HCT116 (cell line): ENCODE data around the gene ICE1. TPM values are rescaled to one million over a fixed set of nuclear protein-coding genes. Genes with fewer than 3 reads are reported as not detected.

ENCODE experiments used
- ATAC-seq: fragments of 200-7000 bp; cut with Tn5 transposase; 2 replicates; pipeline ENCODE4 v1.9.1; 2020; ENCODE audit warnings: mild to moderate bottlenecking, moderate library complexity
- BruUV-seq: library from RNA; stranded (reverse); fragments of 400-500 nt; replicated peaks from 2 replicates; lab custom pipeline; 2021; lab: Mats Ljungman, UMichigan
- CTCF ChIA-PET: fragments of 300-600 bp; sonication (Branson Sonifier 250); formaldehyde crosslinking; loops from one replicate; lab custom pipeline; 2021; ENCODE audit warnings: antibody characterized with exemption; lab: Charles Lee
- POLR2A ChIA-PET: fragments of 300-600, 350-600 bp; sonication (Branson Sonifier 250); formaldehyde crosslinking; loops from one replicate; lab custom pipeline; 2021; ENCODE audit warnings: antibody characterized with exemption; lab: Charles Lee
- RAD21 ChIA-PET, 2 experiments: fragments of 300-600 bp; sonication (Branson Sonifier 250); formaldehyde crosslinking; loops; one replicate each; lab custom pipeline; 2023; ENCODE audit warnings: low total read pairs in 2 of 2; ENCODE audit not compliant: uncharacterized antibody in 2 of 2, unreplicated experiment in 2 of 2, low non-redundant PET in 1 of 2; lab: Charles Lee
- DNase-seq: peaks from one replicate; pipeline ENCODE4 v3.0.0-alpha.2; 2010; ENCODE audit warnings: low read depth, low spot score
- H2AFZ ChIP-seq: fragments of 200-600 bp; shearing (Covaris generic), sonication (generic); 2 replicates; pipeline ENCODE4 v1.6.1; 2017; ENCODE audit warnings: low read depth, mixed run types, mixed read lengths, antibody characterized with exemption, low read length; ENCODE audit not compliant: poor library complexity, severe bottlenecking
- H3K27ac ChIP-seq: 2 replicates; pipeline ENCODE4 v1.5.1; 2012; ENCODE audit warnings: low read depth, low read length
- H3K27me3 ChIP-seq: fragments of 200-600 bp; sonication (generic); 2 replicates; pipeline ENCODE4 v1.6.1; 2016; ENCODE audit warnings: mixed run types, low read length, mixed read lengths; ENCODE audit not compliant: insufficient read depth
- H3K36me3 ChIP-seq, 2 experiments: fragments of 200-500 bp in 1 of 2; fragments of 200-600 bp in 1 of 2; sonication (Bioruptor generic) in 1 of 2; sonication (generic) in 1 of 2; 2 replicates each; pipeline versions ENCODE4 v1.5.1 to v1.6.1; 2014 to 2016; ENCODE audit warnings: low read length in 2 of 2, inconsistent platforms in 1 of 2, mixed read lengths in 1 of 2, mixed run types in 1 of 2; ENCODE audit not compliant: insufficient read depth in 2 of 2, control insufficient read depth in 1 of 2
- H3K4me1 ChIP-seq, 2 experiments: fragments of 200-600 bp in 1 of 2; sonication (generic) in 1 of 2; 2 replicates each; pipeline versions ENCODE4 v1.5.1 to v1.6.1; 2012 to 2017; ENCODE audit warnings: low read length in 2 of 2, inconsistent platforms in 1 of 2, mild to moderate bottlenecking in 1 of 2, mixed read lengths in 1 of 2, mixed run types in 1 of 2, moderate library complexity in 1 of 2; ENCODE audit not compliant: insufficient read depth in 2 of 2, control insufficient read depth in 1 of 2
- H3K4me2 ChIP-seq: fragments of 200-600 bp; sonication (generic); 2 replicates; pipeline ENCODE4 v1.6.1; 2017; ENCODE audit warnings: mixed run types, low read length, mixed read lengths
- H3K4me3 ChIP-seq, 2 experiments: fragments of 200-600 bp in 1 of 2; sonication (generic) in 1 of 2; replicated peaks in 1 of 2; 2 replicates each; pipeline ENCODE4 v1.5.1; 2011 to 2016; ENCODE audit warnings: low read length in 2 of 2, control low read depth in 1 of 2, low read depth in 1 of 2, mild to moderate bottlenecking in 1 of 2, mixed read lengths in 1 of 2, mixed run types in 1 of 2
- H3K79me2 ChIP-seq: fragments of 200-600 bp; sonication (generic); 2 replicates; pipeline ENCODE4 v1.6.1; 2017; ENCODE audit warnings: mild to moderate bottlenecking, mixed run types, low read length, moderate library complexity, mixed read lengths; ENCODE audit not compliant: insufficient read depth
- H3K9ac ChIP-seq: fragments of 200-600 bp; sonication (generic); 2 replicates; pipeline ENCODE4 v1.6.1; 2016; ENCODE audit warnings: low read length, mixed read lengths
- H3K9me2 ChIP-seq: fragments of 200-600 bp; sonication (generic), shearing (Covaris generic); 2 replicates; pipeline ENCODE4 v1.6.1; 2017; ENCODE audit warnings: mixed run types, mild to moderate bottlenecking, moderate library complexity; ENCODE audit not compliant: insufficient read depth
- H3K9me3 ChIP-seq, 2 experiments: fragments of 200-500 bp in 1 of 2; fragments of 200-600 bp in 1 of 2; sonication (Bioruptor generic) in 1 of 2; sonication (generic) in 1 of 2; 2 replicates each; pipeline ENCODE4 v1.6.1; 2014 to 2017; ENCODE audit warnings: low read length in 2 of 2, mixed read lengths in 2 of 2, inconsistent platforms in 1 of 2, low read depth in 1 of 2, mild to moderate bottlenecking in 1 of 2, mixed run types in 1 of 2, moderate library complexity in 1 of 2; ENCODE audit not compliant: control insufficient read depth in 1 of 2, insufficient read depth in 1 of 2
- H4K20me1 ChIP-seq: fragments of 200-600 bp; sonication (generic), shearing (Covaris generic); 2 replicates; pipeline ENCODE4 v1.6.1; 2017; ENCODE audit warnings: mixed run types, mild to moderate bottlenecking, moderate library complexity; ENCODE audit not compliant: insufficient read depth
- ATF3 ChIP-seq: IDR thresholded peaks from 2 replicates; pipeline ENCODE4 v1.6.1; 2012
- CBX3 ChIP-seq: IDR thresholded peaks from 2 replicates; pipeline ENCODE4 v1.6.1; 2012; ENCODE audit warnings: low read depth
- EZH2 ChIP-seq: fragments of 200-600 bp; sonication (generic); IDR thresholded peaks from 2 replicates; pipeline ENCODE4 v1.6.1; 2017; ENCODE audit warnings: antibody characterized with exemption, mixed run types
- POLR2AphosphoS5 ChIP-seq: IDR thresholded peaks from 2 replicates; pipeline ENCODE4 v1.6.1; 2011; ENCODE audit warnings: mild to moderate bottlenecking, low read depth, low read length, moderate library complexity
- SIN3A ChIP-seq: IDR thresholded peaks from 2 replicates; pipeline ENCODE4 v1.6.1; 2012; ENCODE audit warnings: low read depth
- ZNF274 ChIP-seq: fragments of 200-500 bp; sonication (Bioruptor generic); IDR thresholded peaks from 2 replicates; pipeline ENCODE4 v1.6.1; 2014; ENCODE audit warnings: mild to moderate bottlenecking, low read depth, low read length, inconsistent platforms
- intact Hi-C: fragments of 100-400 bp; cut with micrococcal nuclease; formaldehyde crosslinking; loops from 2 replicates; pipeline ENCODE4 v1.10.0; 2022
- total RNA-seq: library from RNA; stranded (reverse); gene quantifications from one replicate; pipeline ENCODE4 v1.2.1, GENCODE V29; 2021; ENCODE audit not compliant: unreplicated experiment
- TF ChIP-seq, protein P1 (sequence below): IDR thresholded peaks from 2 replicates; pipeline ENCODE4 v1.6.1; 2011; ENCODE audit warnings: mild to moderate bottlenecking, low read length, moderate library complexity; ENCODE audit not compliant: insufficient replicate concordance; ENCODE audit errors: extremely low read depth
- TF ChIP-seq, protein P2 (sequence below), 3 experiments: fragments of 200-600 bp in 1 of 3; sonication (generic) in 1 of 3; IDR thresholded peaks in 2 of 3; conservative IDR thresholded peaks in 1 of 3; 2 replicates each; pipeline ENCODE4 v1.5.1; 2012 to 2017; ENCODE audit warnings: low read depth in 2 of 3, low read length in 2 of 3, antibody characterized with exemption in 1 of 3, borderline replicate concordance in 1 of 3, control low read depth in 1 of 3, mild to moderate bottlenecking in 1 of 3, mixed read lengths in 1 of 3, mixed run types in 1 of 3, moderate library complexity in 1 of 3; ENCODE audit not compliant: insufficient read depth in 1 of 3

ICE1 gene
- total RNA-seq, 1 experiment from 2014 or later: 30.0 TPM

- no peak for TF ChIP-seq EZH2
- TF ChIP-seq, protein P1, sequence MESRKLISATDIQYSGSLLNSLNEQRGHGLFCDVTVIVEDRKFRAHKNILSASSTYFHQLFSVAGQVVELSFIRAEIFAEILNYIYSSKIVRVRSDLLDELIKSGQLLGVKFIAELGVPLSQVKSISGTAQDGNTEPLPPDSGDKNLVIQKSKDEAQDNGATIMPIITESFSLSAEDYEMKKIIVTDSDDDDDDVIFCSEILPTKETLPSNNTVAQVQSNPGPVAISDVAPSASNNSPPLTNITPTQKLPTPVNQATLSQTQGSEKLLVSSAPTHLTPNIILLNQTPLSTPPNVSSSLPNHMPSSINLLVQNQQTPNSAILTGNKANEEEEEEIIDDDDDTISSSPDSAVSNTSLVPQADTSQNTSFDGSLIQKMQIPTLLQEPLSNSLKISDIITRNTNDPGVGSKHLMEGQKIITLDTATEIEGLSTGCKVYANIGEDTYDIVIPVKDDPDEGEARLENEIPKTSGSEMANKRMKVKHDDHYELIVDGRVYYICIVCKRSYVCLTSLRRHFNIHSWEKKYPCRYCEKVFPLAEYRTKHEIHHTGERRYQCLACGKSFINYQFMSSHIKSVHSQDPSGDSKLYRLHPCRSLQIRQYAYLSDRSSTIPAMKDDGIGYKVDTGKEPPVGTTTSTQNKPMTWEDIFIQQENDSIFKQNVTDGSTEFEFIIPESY: no peak
- TF ChIP-seq POLR2AphosphoS5: no peak
- no peak for TF ChIP-seq ATF3
- no peak for TF ChIP-seq SIN3A
- TF ChIP-seq CBX3: no peak
- TF ChIP-seq, protein P2, sequence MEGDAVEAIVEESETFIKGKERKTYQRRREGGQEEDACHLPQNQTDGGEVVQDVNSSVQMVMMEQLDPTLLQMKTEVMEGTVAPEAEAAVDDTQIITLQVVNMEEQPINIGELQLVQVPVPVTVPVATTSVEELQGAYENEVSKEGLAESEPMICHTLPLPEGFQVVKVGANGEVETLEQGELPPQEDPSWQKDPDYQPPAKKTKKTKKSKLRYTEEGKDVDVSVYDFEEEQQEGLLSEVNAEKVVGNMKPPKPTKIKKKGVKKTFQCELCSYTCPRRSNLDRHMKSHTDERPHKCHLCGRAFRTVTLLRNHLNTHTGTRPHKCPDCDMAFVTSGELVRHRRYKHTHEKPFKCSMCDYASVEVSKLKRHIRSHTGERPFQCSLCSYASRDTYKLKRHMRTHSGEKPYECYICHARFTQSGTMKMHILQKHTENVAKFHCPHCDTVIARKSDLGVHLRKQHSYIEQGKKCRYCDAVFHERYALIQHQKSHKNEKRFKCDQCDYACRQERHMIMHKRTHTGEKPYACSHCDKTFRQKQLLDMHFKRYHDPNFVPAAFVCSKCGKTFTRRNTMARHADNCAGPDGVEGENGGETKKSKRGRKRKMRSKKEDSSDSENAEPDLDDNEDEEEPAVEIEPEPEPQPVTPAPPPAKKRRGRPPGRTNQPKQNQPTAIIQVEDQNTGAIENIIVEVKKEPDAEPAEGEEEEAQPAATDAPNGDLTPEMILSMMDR (IDR thresholded peaks at IDR 0.05 in 2 of 3, conservative IDR thresholded peaks at IDR 0.05 in 1 of 3; ENCODE audit: borderline replicate concordance in 1 of 3, insufficient read depth in 1 of 3, low read depth in 2 of 3, low read length in 2 of 3): no peak
- no peak for TF ChIP-seq ZNF274
- H3K27me3 ChIP-seq: no peaks in the 10 kb centered on the region
- H3K36me3 ChIP-seq: no peaks in the 10 kb centered on the region
- H2AFZ ChIP-seq: no peak overlapping the region
- H3K9ac ChIP-seq: no peak overlapping the region
- ATAC-seq: no peak
- BruUV-seq: no TSS peak
- H3K27ac ChIP-seq: no peak overlapping the region
- no peak for DNase-seq
- ChIA-PET RAD21 (no interaction called here), POLR2A (no interaction called here), CTCF (no interaction called here)
- peaks cover 10% of the 10 kb centered on the region in 2 experiments; a peak in 2 of 4 replicates for H3K9me3 ChIP-seq
- H4K20me1 ChIP-seq: no peaks in the 10 kb centered on the region
- intact Hi-C loops: no loop called here
- H3K79me2 ChIP-seq: no peaks in the 10 kb centered on the region
- no peaks in the 10 kb centered on the region for H3K9me2 ChIP-seq
- peaks cover 0 to 2% of the 10 kb centered on the region in 2 experiments; a peak in 1 of 4 replicates for H3K4me1 ChIP-seq
- no peak overlapping the region for H3K4me2 ChIP-seq
- no peak overlapping the region for H3K4me3 ChIP-seq
Observed at GRCh38 chr5:5405441-5405840, 17.0 kb upstream of the ICE1 start.
